Posterior vena cava (tissue), 2 donors: ENCODE measurements around the gene NRXN3. TPM values are rescaled to one million over a fixed set of nuclear protein-coding genes. Genes with fewer than 3 reads are reported as not detected.

Experiments
- DNase-seq: peaks from one replicate; pipeline ENCODE4 v3.0.0-alpha.2; 2020; ENCODE audit warnings: low spot score
- intact Hi-C, 2 donors: fragments of 100-400 bp; cut with DNase I; formaldehyde crosslinking; loops; one replicate each; pipeline versions ENCODE4 v1.14.1 to v1.14.2; 2022 to 2023
- total RNA-seq, 2 donors: library from RNA; stranded (reverse); fragmentation: NEBNext Ultra II Directional; extraction: Animal tissue kit (Norgen Biotek cat#: 25700); gene quantifications; one replicate each; pipeline ENCODE4 v1.2.1, GENCODE V29; 2021
- donor health status: DM: yes; HTN: yes; CAD: no.
- donor health status: DM: yes; HTN: yes; CAD: no.

NRXN3 gene
- total RNA-seq, 2 donors from 2014 or later = 11.8 to 14.3 TPM

- intact Hi-C loops = no loop called here
- DNase-seq = no peak
Observed at GRCh38 chr14:79415726-79416125, 1245.6 kb downstream of the NRXN3 start.

- intact Hi-C loops = no loop called here
- DNase-seq = no peak
Observed at GRCh38 chr14:79417961-79418360, 1247.8 kb downstream of the NRXN3 start.

- intact Hi-C loops = no loop called here
- DNase-seq = no peak
Observed at GRCh38 chr14:79418649-79419415, 1248.7 kb downstream of the NRXN3 start.

- intact Hi-C loops = no loop called here
- DNase-seq = no peak
Observed at GRCh38 chr14:79419571-79420327, 1249.6 kb downstream of the NRXN3 start.

GRCh38 chr14:79420725-79421124, 1250.6 kb downstream of the NRXN3 start:
- intact Hi-C loops = no loop called here

GRCh38 chr14:79421811-79422210, 1251.6 kb downstream of the NRXN3 start:
- DNase-seq = no peak
- intact Hi-C loops = no loop called here

More at GRCh38 chr14:79420725-79421124, 1250.6 kb downstream of the NRXN3 start:
- DNase-seq = no peak

GRCh38 chr14:79424462-79424861, 1254.3 kb downstream of the NRXN3 start:
- intact Hi-C loops = no loop called here
- DNase-seq = no peak

GRCh38 chr14:79426103-79426755, 1256.1 kb downstream of the NRXN3 start:
- intact Hi-C loops = no loop called here
- no peak for DNase-seq

GRCh38 chr14:79432640-79433039, 1262.5 kb downstream of the NRXN3 start:
- intact Hi-C loops = no loop called here
- no peak for DNase-seq

GRCh38 chr14:79436335-79436734, 1266.2 kb downstream of the NRXN3 start:
- no peak for DNase-seq
- intact Hi-C loops = no loop called here

- DNase-seq = no peak
- intact Hi-C loops = no loop called here
Observed at GRCh38 chr14:79437951-79438350, 1267.8 kb downstream of the NRXN3 start.

- intact Hi-C loops = no loop called here
- DNase-seq = no peak
Observed at GRCh38 chr14:79438696-79439342, 1268.6 kb downstream of the NRXN3 start.

GRCh38 chr14:79442786-79443185, 1272.6 kb downstream of the NRXN3 start:
- intact Hi-C loops = no loop called here
- no peak for DNase-seq

GRCh38 chr14:79443602-79444001, 1273.4 kb downstream of the NRXN3 start:
- intact Hi-C loops = no loop called here
- DNase-seq = no peak

- intact Hi-C loops = no loop called here
- DNase-seq = no peak
Observed at GRCh38 chr14:79448960-79449359, 1278.8 kb downstream of the NRXN3 start.

GRCh38 chr14:79451601-79452000, 1281.4 kb downstream of the NRXN3 start:
- intact Hi-C loops = no loop called here
- DNase-seq = no peak

GRCh38 chr14:79453276-79453675, 1283.1 kb downstream of the NRXN3 start:
- DNase-seq = no peak
- intact Hi-C loops = no loop called here

GRCh38 chr14:79464468-79464867, 1294.3 kb downstream of the NRXN3 start:
- intact Hi-C loops = no loop called here
- DNase-seq = no peak

GRCh38 chr14:79465651-79466050, 1295.5 kb downstream of the NRXN3 start:
- intact Hi-C loops = no loop called here
- no peak for DNase-seq
